ENCODE results near the gene FAM124A.

DNA sequence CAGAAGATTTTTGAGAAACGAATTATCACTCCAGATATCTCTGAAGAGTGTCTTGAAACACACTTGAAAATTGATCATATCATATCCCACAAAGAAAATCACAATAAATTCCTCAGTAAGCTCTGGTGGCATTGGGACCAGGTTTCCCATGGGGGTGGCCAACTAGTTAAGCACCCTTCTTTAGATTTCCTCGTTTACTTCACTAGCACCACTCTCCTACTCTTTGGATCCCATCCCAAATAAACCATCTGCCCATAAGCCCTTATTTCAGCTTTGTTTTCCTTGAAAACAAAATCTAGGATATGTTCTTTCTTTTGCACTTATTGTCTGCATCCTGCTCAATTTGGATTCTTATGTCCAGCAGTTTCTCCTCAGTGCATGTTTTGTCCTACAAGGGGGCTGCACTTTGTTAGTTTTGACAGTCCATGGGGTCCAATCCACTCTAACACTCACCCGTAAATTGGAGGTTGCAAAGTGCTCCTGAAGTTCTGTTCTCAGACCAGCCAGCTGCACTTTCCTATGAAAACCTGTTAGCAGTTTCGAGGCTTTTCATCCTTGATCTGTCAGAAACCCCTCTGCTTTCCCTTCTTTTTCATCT lies 40.3 kb upstream of the FAM124A start:
- TF ChIP-seq, protein P1, sequence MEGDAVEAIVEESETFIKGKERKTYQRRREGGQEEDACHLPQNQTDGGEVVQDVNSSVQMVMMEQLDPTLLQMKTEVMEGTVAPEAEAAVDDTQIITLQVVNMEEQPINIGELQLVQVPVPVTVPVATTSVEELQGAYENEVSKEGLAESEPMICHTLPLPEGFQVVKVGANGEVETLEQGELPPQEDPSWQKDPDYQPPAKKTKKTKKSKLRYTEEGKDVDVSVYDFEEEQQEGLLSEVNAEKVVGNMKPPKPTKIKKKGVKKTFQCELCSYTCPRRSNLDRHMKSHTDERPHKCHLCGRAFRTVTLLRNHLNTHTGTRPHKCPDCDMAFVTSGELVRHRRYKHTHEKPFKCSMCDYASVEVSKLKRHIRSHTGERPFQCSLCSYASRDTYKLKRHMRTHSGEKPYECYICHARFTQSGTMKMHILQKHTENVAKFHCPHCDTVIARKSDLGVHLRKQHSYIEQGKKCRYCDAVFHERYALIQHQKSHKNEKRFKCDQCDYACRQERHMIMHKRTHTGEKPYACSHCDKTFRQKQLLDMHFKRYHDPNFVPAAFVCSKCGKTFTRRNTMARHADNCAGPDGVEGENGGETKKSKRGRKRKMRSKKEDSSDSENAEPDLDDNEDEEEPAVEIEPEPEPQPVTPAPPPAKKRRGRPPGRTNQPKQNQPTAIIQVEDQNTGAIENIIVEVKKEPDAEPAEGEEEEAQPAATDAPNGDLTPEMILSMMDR (IDR thresholded peaks at IDR 0.05) = no peak
- TF ChIP-seq POLR2A (IDR thresholded peaks at IDR 0.05) (no peak), POLR2AphosphoS5 (IDR thresholded peaks at IDR 0.05) (no peak)
